Activated CD4-positive, alpha-beta T cell treated with anti-CD3 and anti-CD28 coated beads for 4 hours (primary cell): Measurements from ENCODE around the gene CDH16.

ENCODE experiments used
- DNase-seq, 2 donors: peaks; one replicate each; pipeline ENCODE4 v3.0.0-alpha.2; 2020

The CDH16 gene

GRCh38 chr16:66926171-66926947 is 7.7 kb upstream of the CDH16 start:
- DNase-seq = no peak

DNA sequence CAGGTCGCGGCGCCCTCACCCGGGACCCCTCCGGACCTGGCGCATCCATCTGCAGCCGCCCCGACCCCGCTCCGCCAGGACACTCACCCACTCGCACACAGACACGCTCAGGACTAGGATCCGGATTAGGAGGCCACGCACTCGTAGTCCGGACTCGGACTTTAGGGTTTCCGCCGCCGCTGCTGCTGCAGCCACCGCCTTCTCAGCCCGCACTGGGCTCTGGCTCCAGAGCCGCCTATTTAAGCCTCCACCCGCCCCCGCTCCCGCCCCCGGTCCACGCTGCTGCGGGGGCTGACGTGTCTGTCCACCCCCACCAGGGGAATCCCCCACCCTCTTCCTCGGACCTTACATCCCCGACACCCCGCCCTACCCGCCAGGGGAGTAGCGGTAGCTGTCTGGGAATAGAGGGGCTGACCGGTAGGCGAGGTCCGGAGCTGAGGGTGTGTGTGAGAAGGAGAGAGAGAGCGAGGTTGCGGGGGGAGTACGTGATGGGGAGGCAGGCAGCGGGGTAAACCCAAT is 6.7 kb upstream of the CDH16 start, which contains the start of gene RRAD:
TSS of gene RRAD (minus strand) at position 214 of the 519 bp plus-strand sequence. CDS start 356 bp downstream, outside the sequence.
- peak; percentile 34 to 48 for DNase-seq

GRCh38 chr16:66924527-66925321 is 6.0 kb upstream of the CDH16 start:
- peak in 1 of 2 donors; percentile 19 for DNase-seq

- DNase-seq = no peak
These were observed 5.2 kb upstream of the CDH16 start for GRCh38 chr16:66923866-66924265.

- no peak for DNase-seq
These were observed 4.6 kb upstream of the CDH16 start for GRCh38 chr16:66923247-66923731.

DNA sequence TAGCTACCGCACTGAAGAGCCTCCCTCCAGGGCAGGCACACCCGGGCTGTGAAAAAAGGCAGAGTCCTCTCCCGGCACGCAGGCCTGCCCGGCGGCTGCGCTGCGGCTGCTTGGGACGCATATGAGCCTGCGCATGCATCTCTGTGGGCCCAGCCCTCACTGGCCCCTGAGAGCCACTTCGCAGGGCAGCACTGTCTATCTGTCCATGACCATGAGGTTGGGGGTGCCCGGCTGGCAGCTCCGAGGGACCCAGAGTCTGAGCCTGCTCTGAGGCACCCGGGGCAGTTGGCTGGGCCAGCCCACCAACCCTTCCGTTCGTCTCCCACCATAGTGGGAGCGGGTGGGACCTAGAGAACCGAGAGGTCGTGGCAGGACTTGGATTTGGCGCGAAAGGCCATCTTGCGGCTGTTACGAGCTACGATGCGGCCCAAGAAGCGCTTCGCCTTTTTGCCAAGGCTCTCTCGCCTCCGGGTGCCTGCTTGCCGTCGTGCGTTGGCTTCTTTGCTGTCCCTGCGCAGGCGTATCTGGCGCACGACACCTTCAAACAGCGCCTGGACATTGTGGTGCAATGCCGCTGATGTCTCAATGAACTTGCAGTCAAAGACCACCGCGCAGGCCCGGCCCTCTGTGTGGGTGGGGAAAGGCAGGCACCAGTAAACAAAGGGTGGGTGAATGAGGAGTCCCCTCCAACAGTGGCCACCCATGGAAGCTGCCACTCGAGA is 3.2 kb upstream of the CDH16 start:
- no peak for DNase-seq

GRCh38 chr16:66920924-66921680 is 2.4 kb upstream of the CDH16 start:
- DNase-seq = no peak

- DNase-seq = no peak
These were observed 1.6 kb upstream of the CDH16 start for GRCh38 chr16:66920299-66920590.

GRCh38 chr16:66919569-66920298 is 1.0 kb upstream of the CDH16 start:
- no peak for DNase-seq

DNA sequence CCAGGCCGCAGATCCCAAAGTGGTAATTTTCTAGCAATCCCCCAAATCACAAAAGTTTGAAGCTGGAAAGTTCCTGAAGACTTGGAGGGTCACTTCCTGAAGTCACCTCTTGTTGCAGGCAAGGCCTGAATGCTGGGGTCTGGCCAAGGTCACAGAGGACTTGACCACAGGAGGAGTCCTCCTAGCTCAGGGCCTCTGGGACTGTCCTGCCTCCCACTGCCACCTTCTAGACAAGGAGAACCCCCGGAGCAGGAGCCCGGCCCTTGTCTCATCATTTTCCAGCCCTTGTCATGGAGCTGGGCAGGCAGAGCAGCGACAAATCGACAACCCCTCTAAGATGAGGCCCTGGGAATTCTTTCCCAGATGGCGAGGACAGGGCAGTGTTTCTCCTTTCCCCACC is 330 bp downstream of the CDH16 start:
- no peak for DNase-seq

DNA sequence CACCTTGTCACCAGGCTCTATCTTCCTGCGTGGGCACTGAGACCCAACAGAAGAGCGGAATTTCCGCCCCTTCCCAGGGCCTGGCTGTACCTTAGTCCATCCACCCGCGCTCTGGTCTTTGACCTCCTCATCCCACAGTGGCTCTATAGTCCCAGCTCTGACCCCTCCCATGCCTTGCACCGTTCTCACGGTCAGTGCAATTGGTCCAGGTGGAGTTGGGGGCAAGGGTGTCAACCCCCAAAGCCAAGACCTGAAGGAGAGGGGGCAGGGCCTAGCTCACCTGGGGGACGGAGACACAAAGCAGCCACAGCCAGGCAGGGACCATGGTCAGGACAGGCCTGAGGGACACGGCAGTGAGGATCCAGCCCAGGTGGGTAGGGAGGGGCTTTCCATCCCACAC is 944 bp downstream of the CDH16 start:
- DNase-seq = no peak

DNA sequence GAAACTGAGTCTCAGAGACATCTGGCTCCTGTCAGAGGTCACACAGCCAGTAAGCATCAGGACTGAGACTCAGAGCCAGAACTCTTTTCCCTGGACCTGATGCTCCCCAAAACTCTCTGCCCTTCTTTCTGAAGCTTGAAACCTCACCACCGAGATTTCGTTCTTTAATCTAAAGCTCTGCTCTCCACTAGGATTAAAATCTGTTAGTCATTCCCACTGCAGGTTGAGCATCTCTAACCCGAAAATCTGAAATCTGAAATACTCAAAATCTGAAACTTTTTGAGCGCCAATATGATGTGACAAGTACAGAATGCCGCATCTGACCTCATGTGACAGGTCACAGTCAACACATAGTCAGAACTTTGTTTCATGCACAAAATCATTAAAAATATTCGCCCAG is 2.2 kb downstream of the CDH16 start:
- DNase-seq = no peak

DNA sequence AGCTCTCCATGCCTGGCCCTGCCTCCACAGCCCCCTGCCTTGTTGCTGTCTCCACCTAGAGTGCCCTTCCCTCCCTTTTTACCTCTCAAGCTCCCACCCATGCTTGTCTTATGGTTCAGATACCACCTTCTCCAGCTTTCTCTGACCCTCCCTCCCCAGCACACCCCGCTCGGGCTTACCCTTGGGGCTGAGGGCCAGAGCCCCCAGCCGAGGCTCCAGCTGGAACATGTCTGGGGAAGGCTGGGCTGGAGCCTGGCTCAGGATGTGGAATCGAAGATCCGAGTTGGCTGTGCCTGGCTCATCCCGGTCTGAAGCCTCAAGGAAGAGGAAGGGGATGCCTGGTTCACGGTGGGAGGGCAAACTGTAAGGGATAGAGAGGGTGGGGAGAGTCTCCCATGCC is 3.6 kb downstream of the CDH16 start:
- DNase-seq = no peak

GRCh38 chr16:66914541-66914940 is 4.1 kb downstream of the CDH16 start:
- DNase-seq = no peak

DNA sequence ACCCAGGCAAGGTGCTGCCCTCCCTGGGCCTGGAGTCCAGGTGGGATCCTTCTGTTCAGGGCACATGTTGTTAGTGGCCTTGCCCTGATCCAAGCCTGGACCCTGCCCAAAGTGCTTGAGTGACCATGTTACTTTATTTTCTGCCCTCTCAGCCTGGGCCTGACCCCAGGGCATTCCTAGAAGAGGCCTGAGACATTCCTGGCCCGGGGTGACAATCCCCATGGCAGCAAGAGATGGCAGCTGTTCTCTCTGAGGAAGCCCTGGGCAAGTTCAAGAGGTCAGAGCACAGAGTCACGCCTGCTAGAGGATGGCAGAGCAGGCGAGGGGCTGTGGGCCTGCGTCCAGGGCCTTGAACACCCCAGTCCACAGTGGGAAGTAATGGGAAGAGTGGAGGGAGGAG is 5.0 kb downstream of the CDH16 start:
- no peak for DNase-seq

GRCh38 chr16:66913081-66913480 is 5.6 kb downstream of the CDH16 start:
- no peak for DNase-seq

GRCh38 chr16:66911801-66912200 is 6.9 kb downstream of the CDH16 start:
- no peak for DNase-seq

DNA sequence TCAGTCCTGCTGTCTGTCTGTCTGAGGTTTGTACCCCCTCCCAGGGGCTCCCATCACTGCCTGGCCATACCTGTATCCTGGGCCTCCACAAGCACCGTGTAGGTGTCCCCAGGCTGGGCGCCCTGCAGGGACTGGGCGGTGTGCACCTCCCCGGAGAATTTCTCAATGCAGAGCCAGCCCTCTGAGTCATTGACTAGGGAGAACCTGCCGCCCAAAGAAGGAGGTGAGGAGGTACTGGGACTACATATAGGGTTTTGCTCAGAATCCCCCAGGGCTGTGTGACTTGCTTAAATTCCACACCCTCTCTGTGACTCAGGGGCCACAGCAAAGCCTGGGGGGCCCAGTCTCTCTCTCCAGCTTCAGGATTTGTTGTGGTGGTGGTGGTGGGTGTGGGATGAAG is 7.6 kb downstream of the CDH16 start:
- no peak for DNase-seq

DNA sequence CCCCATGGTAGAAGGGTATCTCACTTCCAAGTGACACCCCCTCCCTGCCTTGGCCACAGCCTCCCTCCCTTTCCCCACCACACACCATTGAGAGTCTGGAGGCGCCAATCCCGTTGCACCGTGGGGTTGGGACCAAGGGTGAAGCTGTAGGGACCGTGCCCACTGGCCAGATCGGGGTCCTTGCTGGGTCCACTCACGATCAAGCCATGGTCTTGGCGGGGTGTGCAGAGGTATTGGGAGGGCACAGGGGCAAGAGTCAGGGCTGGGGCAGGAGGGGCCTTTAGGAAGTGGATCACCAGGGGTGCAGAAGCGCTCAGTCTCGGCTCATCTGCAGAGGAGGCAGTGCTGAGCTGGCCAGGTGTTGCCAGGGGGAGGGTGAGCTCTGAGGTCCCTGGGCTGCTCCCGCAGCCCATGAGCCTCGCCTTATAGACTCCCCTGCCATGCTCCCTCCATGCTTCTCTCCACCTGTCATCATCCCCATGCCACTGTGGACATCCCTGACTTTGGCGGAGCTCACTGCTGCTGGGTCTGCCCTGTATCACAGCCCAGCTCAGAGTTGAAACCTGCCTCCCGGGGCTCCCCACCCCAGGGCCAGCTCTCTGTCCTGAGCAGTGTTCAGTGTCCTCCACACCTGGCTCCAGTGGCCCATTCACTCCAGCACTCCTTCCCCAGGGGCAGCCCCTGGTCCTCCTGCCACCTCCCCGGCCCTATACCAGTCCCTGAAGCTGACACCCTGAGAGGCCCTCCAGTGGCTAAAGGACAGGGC is 8.3 kb downstream of the CDH16 start:
- no peak for DNase-seq

DNA sequence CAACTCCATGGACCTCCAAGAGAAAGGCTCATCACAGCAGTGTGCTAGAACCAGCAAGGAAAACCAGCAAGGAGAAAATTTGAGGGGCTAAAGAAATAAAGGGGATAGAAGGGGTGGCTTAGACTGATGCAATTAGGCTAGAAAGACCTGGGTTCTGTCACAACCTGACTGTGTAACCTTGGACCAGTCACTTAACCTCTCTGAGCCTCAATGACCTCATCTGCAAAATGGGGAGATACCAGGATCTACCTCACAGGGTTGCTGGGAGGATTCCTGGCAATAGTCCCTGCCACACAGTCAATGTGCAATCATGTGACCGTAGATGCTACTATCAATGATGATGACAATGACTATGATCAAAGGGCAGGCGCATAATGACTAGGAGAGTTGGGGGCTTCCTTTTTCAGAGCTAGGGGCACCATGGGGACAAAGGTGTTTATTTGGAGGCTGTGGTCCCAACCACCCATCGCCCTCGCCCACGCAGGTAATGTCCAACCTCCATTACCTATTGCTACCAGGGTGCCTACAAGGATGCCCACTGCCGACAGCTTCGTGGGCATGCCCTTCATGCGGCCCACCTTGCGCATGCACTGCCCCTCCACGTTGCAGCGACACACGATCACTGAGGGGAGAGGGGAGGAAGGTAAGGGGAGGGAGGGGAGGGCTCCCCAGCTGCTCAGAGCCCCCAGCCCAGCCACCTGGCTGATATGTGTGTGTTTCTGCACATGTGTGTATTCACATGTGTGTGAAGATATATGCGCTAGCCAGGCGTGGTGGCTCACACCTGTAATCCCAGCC is 9.7 kb downstream of the CDH16 start:
- no peak for DNase-seq
